Raji (cell line): ENCODE results near the gene RETREG1.

ENCODE experiments used
- POLR2A ChIP-seq: IDR thresholded peaks from 2 replicates; pipeline ENCODE4 v1.6.1; 2011; ENCODE audit warnings: low read depth, low read length, control low read depth; ENCODE audit not compliant: insufficient read depth

Gene RETREG1

GRCh38 chr5:16593628-16594027 is 23.2 kb downstream of the RETREG1 start:
- no peak for TF ChIP-seq POLR2A

GRCh38 chr5:16593013-16593412 is 23.8 kb downstream of the RETREG1 start:
- TF ChIP-seq POLR2A = no peak

GRCh38 chr5:16592255-16592654 is 24.5 kb downstream of the RETREG1 start:
- no peak for TF ChIP-seq POLR2A

GRCh38 chr5:16590685-16591084 is 26.1 kb downstream of the RETREG1 start:
- no peak for TF ChIP-seq POLR2A

- no peak for TF ChIP-seq POLR2A
These were observed 27.1 kb downstream of the RETREG1 start for GRCh38 chr5:16589658-16590057.

GRCh38 chr5:16588434-16589214 is 28.2 kb downstream of the RETREG1 start:
- no peak for TF ChIP-seq POLR2A

GRCh38 chr5:16586556-16586955 is 30.2 kb downstream of the RETREG1 start:
- TF ChIP-seq POLR2A = no peak

GRCh38 chr5:16585041-16585667 is 31.6 kb downstream of the RETREG1 start:
- no peak for TF ChIP-seq POLR2A

GRCh38 chr5:16582081-16582480 is 34.7 kb downstream of the RETREG1 start:
- no peak for TF ChIP-seq POLR2A

- no peak for TF ChIP-seq POLR2A
These were observed 36.4 kb downstream of the RETREG1 start for GRCh38 chr5:16580382-16580781.

- TF ChIP-seq POLR2A = no peak
These were observed 37.5 kb downstream of the RETREG1 start for GRCh38 chr5:16579142-16579847.

GRCh38 chr5:16578474-16578883 is 38.3 kb downstream of the RETREG1 start:
- TF ChIP-seq POLR2A = no peak

GRCh38 chr5:16577677-16578076 is 39.1 kb downstream of the RETREG1 start:
- TF ChIP-seq POLR2A = no peak

- no peak for TF ChIP-seq POLR2A
These were observed 41.7 kb downstream of the RETREG1 start for GRCh38 chr5:16574789-16575721.

- no peak for TF ChIP-seq POLR2A
These were observed 43.4 kb downstream of the RETREG1 start for GRCh38 chr5:16573401-16573800.

GRCh38 chr5:16572289-16573015 is 44.3 kb downstream of the RETREG1 start:
- no peak for TF ChIP-seq POLR2A
